Peyer's patch (tissue), 4 donors: Measurements from ENCODE around the gene RALGAPA1. TPM values are rescaled to one million over a fixed set of nuclear protein-coding genes. Genes with fewer than 3 reads are reported as not detected.
"Not testable (repeated sequence)": the region's sequence is repeated elsewhere in the genome, so short reads cannot be mapped to it uniquely, and the experiment has no call there.

Source experiments
- DNase-seq, 3 donors: peaks; one replicate each; pipeline ENCODE4 v3.0.0-alpha.2; 2017 to 2019
- H3K27ac ChIP-seq, 4 donors: fragments of 200-600 bp; sonication (generic); one replicate each; pipeline ENCODE4 v1.5.1; 2016 to 2019
- H3K27me3 ChIP-seq, 2 donors: fragments of 200-600 bp; sonication (generic); one replicate each; pipeline ENCODE4 v1.5.1; 2019
- H3K36me3 ChIP-seq, 3 donors: fragments of 200-600 bp; sonication (generic); one replicate each; pipeline ENCODE4 v1.5.1; 2016 to 2019
- H3K4me1 ChIP-seq, 4 donors: fragments of 200-600 bp; sonication (generic); one replicate each; pipeline ENCODE4 v1.5.1; 2016 to 2019
- H3K4me3 ChIP-seq, 4 donors: fragments of 200-600 bp; sonication (generic); 1 replicate in 3 of 4; 2 replicates in 1 of 4; pipeline ENCODE4 v1.5.1; 2016 to 2019; ENCODE audit warnings: mild to moderate bottlenecking in 1 of 4
- H3K9me3 ChIP-seq, 4 donors: fragments of 200-600 bp; sonication (generic); one replicate each; pipeline ENCODE4 v1.5.1; 2016 to 2019; ENCODE audit warnings: mild to moderate bottlenecking in 1 of 4
- POLR2A ChIP-seq, 2 donors: fragments of 450-650 bp; IDR thresholded peaks; one replicate each; pipeline ENCODE4 v1.5.1; 2017; ENCODE audit warnings: antibody characterized with exemption in 2 of 2, mild to moderate bottlenecking in 2 of 2, moderate library complexity in 2 of 2
- total RNA-seq, 4 donors: library from RNA; depleted of rRNA; stranded (reverse); fragments of >200 nt; gene quantifications; one replicate each; pipeline ENCODE4 v1.1.0, GENCODE V29; 2016
- TF ChIP-seq, protein P1 (sequence below), 6 experiments: fragments of 450-650 bp in 4 of 6; fragments of 200-600 bp in 2 of 6; sonication (generic) in 1 of 6; IDR thresholded peaks; one replicate each; pipeline ENCODE4 v1.5.1; 2017 to 2019; ENCODE audit warnings: antibody characterized with exemption in 6 of 6, mild to moderate bottlenecking in 3 of 6, moderate library complexity in 1 of 6

RALGAPA1 gene
- total RNA-seq, 4 donors from 2014 or later = 61.8 to 163 (median 89.4) TPM

DNA sequence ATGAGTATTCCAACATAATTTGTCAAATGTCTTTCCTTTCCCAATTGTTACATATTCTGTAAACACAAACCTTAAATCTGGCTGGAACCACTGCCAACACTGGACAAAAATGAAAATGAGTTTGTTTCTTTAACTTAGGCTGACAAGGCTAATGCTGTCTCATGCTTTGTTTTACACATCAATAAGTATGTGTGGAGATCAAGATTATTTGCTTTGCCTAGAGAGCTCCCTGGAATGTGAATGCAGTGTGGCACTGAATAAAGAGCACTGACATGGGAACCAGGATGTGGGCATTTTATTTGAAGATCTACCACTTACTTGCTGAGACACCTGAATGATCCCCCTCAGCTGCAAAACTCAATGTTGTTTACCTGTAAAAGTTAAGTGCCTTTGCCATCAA, 61.7 kb downstream of the RALGAPA1 start:
- Histone ChIP-seq H3K27me3 (no peaks in the 10 kb centered on the region), H3K36me3 (peaks cover 0 to 60% (median 0%) of the 10 kb centered on the region in 3 donors), H3K27ac (no peak overlapping the region), H3K9me3 (no peaks in the 10 kb centered on the region), H3K4me1 (no peaks in the 10 kb centered on the region), H3K4me3 (no peak overlapping the region)
- no peak for DNase-seq
- TF ChIP-seq POLR2A (IDR thresholded peaks at IDR 0.05) = no peak
- TF ChIP-seq, protein P1, sequence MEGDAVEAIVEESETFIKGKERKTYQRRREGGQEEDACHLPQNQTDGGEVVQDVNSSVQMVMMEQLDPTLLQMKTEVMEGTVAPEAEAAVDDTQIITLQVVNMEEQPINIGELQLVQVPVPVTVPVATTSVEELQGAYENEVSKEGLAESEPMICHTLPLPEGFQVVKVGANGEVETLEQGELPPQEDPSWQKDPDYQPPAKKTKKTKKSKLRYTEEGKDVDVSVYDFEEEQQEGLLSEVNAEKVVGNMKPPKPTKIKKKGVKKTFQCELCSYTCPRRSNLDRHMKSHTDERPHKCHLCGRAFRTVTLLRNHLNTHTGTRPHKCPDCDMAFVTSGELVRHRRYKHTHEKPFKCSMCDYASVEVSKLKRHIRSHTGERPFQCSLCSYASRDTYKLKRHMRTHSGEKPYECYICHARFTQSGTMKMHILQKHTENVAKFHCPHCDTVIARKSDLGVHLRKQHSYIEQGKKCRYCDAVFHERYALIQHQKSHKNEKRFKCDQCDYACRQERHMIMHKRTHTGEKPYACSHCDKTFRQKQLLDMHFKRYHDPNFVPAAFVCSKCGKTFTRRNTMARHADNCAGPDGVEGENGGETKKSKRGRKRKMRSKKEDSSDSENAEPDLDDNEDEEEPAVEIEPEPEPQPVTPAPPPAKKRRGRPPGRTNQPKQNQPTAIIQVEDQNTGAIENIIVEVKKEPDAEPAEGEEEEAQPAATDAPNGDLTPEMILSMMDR (IDR thresholded peaks at IDR 0.05) = no peak

- H3K9me3 ChIP-seq = no peaks in the 10 kb centered on the region
- TF ChIP-seq, protein P1 (IDR thresholded peaks at IDR 0.05) = no peak
- TF ChIP-seq POLR2A (IDR thresholded peaks at IDR 0.05) = no peak
- DNase-seq = no peak
- peaks cover 0 to 39% (median 0%) of the 10 kb centered on the region in 3 donors for H3K36me3 ChIP-seq
- H3K27me3 ChIP-seq = no peaks in the 10 kb centered on the region
- no peak overlapping the region for H3K4me3 ChIP-seq
- H3K27ac ChIP-seq = no peak overlapping the region
- H3K4me1 ChIP-seq = no peaks in the 10 kb centered on the region
Observed at GRCh38 chr14:35742442-35742841, 66.7 kb downstream of the RALGAPA1 start.

- Histone ChIP-seq H3K27ac (no peak overlapping the region), H3K36me3 (peaks cover 0 to 39% (median 0%) of the 10 kb centered on the region in 3 donors), H3K4me3 (no peak overlapping the region)
Observed at GRCh38 chr14:35742032-35742371, 67.1 kb downstream of the RALGAPA1 start.

GRCh38 chr14:35741345-35742031, 67.6 kb downstream of the RALGAPA1 start:
- H3K27ac ChIP-seq = no peak overlapping the region
- H3K4me1 ChIP-seq = no peaks in the 10 kb centered on the region
- no peaks in the 10 kb centered on the region for H3K9me3 ChIP-seq
- no peak for DNase-seq
- H3K36me3 ChIP-seq = peaks cover 0 to 37% (median 0%) of the 10 kb centered on the region in 3 donors
- TF ChIP-seq, protein P1 (IDR thresholded peaks at IDR 0.05) = no peak
- TF ChIP-seq POLR2A (IDR thresholded peaks at IDR 0.05) = no peak
- H3K27me3 ChIP-seq = no peaks in the 10 kb centered on the region
- no peak overlapping the region for H3K4me3 ChIP-seq

More at GRCh38 chr14:35742032-35742371, 67.1 kb downstream of the RALGAPA1 start:
- no peaks in the 10 kb centered on the region for H3K27me3 ChIP-seq
- H3K9me3 ChIP-seq = no peaks in the 10 kb centered on the region
- no peaks in the 10 kb centered on the region for H3K4me1 ChIP-seq
- DNase-seq = no peak
- no peak for TF ChIP-seq POLR2A (IDR thresholded peaks at IDR 0.05)
- TF ChIP-seq, protein P1 (IDR thresholded peaks at IDR 0.05) = no peak

DNA sequence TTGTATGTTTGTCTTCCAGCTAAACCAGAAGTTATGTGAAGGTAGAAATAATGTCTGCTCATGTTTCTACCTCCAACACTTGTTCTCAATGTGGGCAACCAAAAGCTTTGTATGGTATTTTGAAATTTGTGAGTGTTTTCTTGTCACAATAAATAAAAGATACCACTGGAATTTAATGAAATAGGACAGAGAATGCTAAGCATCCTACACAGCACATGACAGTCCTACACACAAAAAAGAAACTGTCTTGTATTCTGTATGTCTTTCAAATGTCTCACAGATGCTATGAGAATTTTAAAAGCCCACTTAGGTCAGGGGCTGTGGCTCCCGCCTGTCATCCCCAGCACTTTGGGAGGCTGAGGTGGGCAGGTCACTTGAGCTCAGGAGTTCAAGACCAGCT, 68.9 kb downstream of the RALGAPA1 start:
- TF ChIP-seq, protein P1 (IDR thresholded peaks at IDR 0.05) = no peak
- TF ChIP-seq POLR2A (IDR thresholded peaks at IDR 0.05) = no peak
- Histone ChIP-seq H3K4me1 (no peaks in the 10 kb centered on the region), H3K36me3 (peaks cover 0 to 40% (median 0%) of the 10 kb centered on the region in 3 donors), H3K27ac (no peak overlapping the region), H3K9me3 (no peaks in the 10 kb centered on the region), H3K27me3 (no peaks in the 10 kb centered on the region), H3K4me3 (no peak overlapping the region)
- DNase-seq = no peak

GRCh38 chr14:35735163-35735562, 73.9 kb downstream of the RALGAPA1 start:
- not testable (repeated sequence) for H3K9me3 ChIP-seq, DNase-seq, H3K4me3 ChIP-seq, H3K27ac ChIP-seq, H3K4me1 ChIP-seq, H3K27me3 ChIP-seq
- peaks cover 0 to 29% (median 0%) of the 10 kb centered on the region in 3 donors for H3K36me3 ChIP-seq

DNA sequence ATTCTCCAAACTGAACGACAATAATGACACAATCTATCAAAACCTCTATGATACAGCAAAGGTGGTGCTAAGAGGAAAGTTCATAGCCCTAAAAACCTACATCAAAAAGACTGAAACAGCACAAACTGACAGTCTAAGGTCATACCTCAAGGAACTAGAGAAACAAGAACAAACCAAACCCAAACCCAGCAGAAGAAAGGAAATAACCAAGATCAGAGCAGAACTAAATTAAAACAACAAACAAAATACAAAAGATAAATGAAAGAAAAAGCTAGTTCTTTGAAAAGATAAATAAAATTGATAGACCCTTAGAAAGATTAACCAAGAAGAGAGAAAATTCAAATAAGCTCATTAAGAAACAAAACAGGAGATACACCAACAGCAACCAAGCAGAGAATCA, 75.6 kb downstream of the RALGAPA1 start:
- peaks cover 0 to 34% (median 0%) of the 10 kb centered on the region in 3 donors for H3K36me3 ChIP-seq
- not testable (repeated sequence) for H3K4me3 ChIP-seq, H3K27me3 ChIP-seq, H3K27ac ChIP-seq, DNase-seq, H3K9me3 ChIP-seq, H3K4me1 ChIP-seq
